DOHH2 (cell line): ENCODE results near the gene TAGLN3.

ENCODE experiments used
- H3F3A ChIP-seq: fragments of 200-600 bp; sonication (generic), shearing (Covaris generic); 2 replicates; pipeline ENCODE4 v1.6.0; 2016; ENCODE audit warnings: antibody characterized with exemption, mild to moderate bottlenecking; ENCODE audit not compliant: control insufficient read depth, insufficient read depth
- H3K27ac ChIP-seq: fragments of 200-600 bp; sonication (generic); 2 replicates; pipeline ENCODE4 v1.5.1; 2014; ENCODE audit warnings: low read depth, mild to moderate bottlenecking, low read length, moderate library complexity
- H3K27me3 ChIP-seq: fragments of 200-600 bp; sonication (generic); 2 replicates; pipeline ENCODE4 v1.6.1; 2014; ENCODE audit warnings: mild to moderate bottlenecking, low read length, mixed read lengths; ENCODE audit not compliant: control insufficient read depth
- H3K36me3 ChIP-seq: fragments of 200-600 bp; sonication (generic); 2 replicates; pipeline ENCODE4 v1.6.1; 2014; ENCODE audit warnings: mild to moderate bottlenecking, low read length, moderate library complexity, mixed read lengths; ENCODE audit not compliant: control insufficient read depth
- H3K4me1 ChIP-seq: fragments of 200-600 bp; sonication (generic); 2 replicates; pipeline ENCODE4 v1.6.1; 2014; ENCODE audit warnings: mild to moderate bottlenecking, low read length, mixed read lengths; ENCODE audit not compliant: control insufficient read depth
- H3K4me2 ChIP-seq: fragments of 200-600 bp; sonication (generic); 2 replicates; pipeline ENCODE4 v1.6.0; 2014; ENCODE audit warnings: mild to moderate bottlenecking, low read length, moderate library complexity
- H3K4me3 ChIP-seq: fragments of 200-600 bp; sonication (generic); 2 replicates; pipeline ENCODE4 v1.5.1; 2014; ENCODE audit warnings: mild to moderate bottlenecking, low read length, mixed read lengths
- H3K79me2 ChIP-seq: fragments of 200-600 bp; sonication (generic); 2 replicates; pipeline ENCODE4 v1.6.1; 2014; ENCODE audit warnings: mild to moderate bottlenecking, low read length, mixed read lengths; ENCODE audit not compliant: control insufficient read depth
- H3K9me2 ChIP-seq: fragments of 200-600 bp; sonication (generic); replicated peaks from 2 replicates; pipeline ENCODE4 v1.6.1; 2014; ENCODE audit warnings: mild to moderate bottlenecking, low read length, mixed read lengths; ENCODE audit not compliant: control insufficient read depth
- H3K9me3 ChIP-seq: fragments of 200-600 bp; sonication (generic); 2 replicates; pipeline ENCODE4 v1.6.1; 2014; ENCODE audit warnings: antibody characterized with exemption, low read length, mixed read lengths; ENCODE audit not compliant: control insufficient read depth, insufficient read depth
- H4K20me1 ChIP-seq: fragments of 200-600 bp; sonication (generic); 2 replicates; pipeline ENCODE4 v1.6.0; 2014; ENCODE audit warnings: low read depth, mild to moderate bottlenecking, antibody characterized with exemption, low read length, moderate library complexity; ENCODE audit not compliant: control insufficient read depth, insufficient read depth
- EZH2phosphoT487 ChIP-seq: fragments of 200-600 bp; sonication (generic); IDR thresholded peaks from 2 replicates; pipeline ENCODE4 v1.6.1; 2017; ENCODE audit warnings: borderline replicate concordance, mild to moderate bottlenecking, antibody characterized with exemption, low read length, moderate library complexity, mixed read lengths
- TF ChIP-seq, protein P1 (sequence below): fragments of 200-600 bp; sonication (generic); IDR thresholded peaks from one replicate; pipeline ENCODE4 v1.5.1; 2014; ENCODE audit warnings: antibody characterized with exemption, mild to moderate bottlenecking, low read depth, low read length; ENCODE audit not compliant: poor library complexity, severe bottlenecking

Gene TAGLN3

GRCh38 chr3:112000966-112001365 lies 2.2 kb downstream of the TAGLN3 start:
- no peaks in the 10 kb centered on the region for H3K79me2 ChIP-seq
- no peaks in the 10 kb centered on the region for H3K9me3 ChIP-seq
- H4K20me1 ChIP-seq, result no peaks in the 10 kb centered on the region
- H3F3A ChIP-seq, result no peaks in the 10 kb centered on the region
- no peaks in the 10 kb centered on the region for H3K9me2 ChIP-seq
- H3K4me2 ChIP-seq, result no peak overlapping the region
- H3K27me3 ChIP-seq, result peaks cover 15% of the 10 kb centered on the region
- H3K36me3 ChIP-seq, result no peaks in the 10 kb centered on the region
- TF ChIP-seq, protein P1, sequence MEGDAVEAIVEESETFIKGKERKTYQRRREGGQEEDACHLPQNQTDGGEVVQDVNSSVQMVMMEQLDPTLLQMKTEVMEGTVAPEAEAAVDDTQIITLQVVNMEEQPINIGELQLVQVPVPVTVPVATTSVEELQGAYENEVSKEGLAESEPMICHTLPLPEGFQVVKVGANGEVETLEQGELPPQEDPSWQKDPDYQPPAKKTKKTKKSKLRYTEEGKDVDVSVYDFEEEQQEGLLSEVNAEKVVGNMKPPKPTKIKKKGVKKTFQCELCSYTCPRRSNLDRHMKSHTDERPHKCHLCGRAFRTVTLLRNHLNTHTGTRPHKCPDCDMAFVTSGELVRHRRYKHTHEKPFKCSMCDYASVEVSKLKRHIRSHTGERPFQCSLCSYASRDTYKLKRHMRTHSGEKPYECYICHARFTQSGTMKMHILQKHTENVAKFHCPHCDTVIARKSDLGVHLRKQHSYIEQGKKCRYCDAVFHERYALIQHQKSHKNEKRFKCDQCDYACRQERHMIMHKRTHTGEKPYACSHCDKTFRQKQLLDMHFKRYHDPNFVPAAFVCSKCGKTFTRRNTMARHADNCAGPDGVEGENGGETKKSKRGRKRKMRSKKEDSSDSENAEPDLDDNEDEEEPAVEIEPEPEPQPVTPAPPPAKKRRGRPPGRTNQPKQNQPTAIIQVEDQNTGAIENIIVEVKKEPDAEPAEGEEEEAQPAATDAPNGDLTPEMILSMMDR, result no peak
- no peak for TF ChIP-seq EZH2phosphoT487
- no peak overlapping the region for H3K4me3 ChIP-seq
- H3K27ac ChIP-seq, result no peak overlapping the region
- H3K4me1 ChIP-seq, result peaks cover 7% of the 10 kb centered on the region; the same call in 1 of the 2 replicates

GRCh38 chr3:112001526-112001925 lies 2.8 kb downstream of the TAGLN3 start:
- Histone ChIP-seq H3K79me2 (no peaks in the 10 kb centered on the region), H4K20me1 (no peaks in the 10 kb centered on the region), H3F3A (no peaks in the 10 kb centered on the region), H3K9me3 (no peaks in the 10 kb centered on the region), H3K4me3 (no peak overlapping the region), H3K27me3 (peaks cover 15% of the 10 kb centered on the region), H3K36me3 (no peaks in the 10 kb centered on the region), H3K9me2 (no peaks in the 10 kb centered on the region), H3K4me1 (peaks cover 7% of the 10 kb centered on the region; the same call in 1 of the 2 replicates), H3K4me2 (no peak overlapping the region), H3K27ac (no peak overlapping the region)
- no peak for TF ChIP-seq EZH2phosphoT487
- TF ChIP-seq, protein P1, result no peak

DNA sequence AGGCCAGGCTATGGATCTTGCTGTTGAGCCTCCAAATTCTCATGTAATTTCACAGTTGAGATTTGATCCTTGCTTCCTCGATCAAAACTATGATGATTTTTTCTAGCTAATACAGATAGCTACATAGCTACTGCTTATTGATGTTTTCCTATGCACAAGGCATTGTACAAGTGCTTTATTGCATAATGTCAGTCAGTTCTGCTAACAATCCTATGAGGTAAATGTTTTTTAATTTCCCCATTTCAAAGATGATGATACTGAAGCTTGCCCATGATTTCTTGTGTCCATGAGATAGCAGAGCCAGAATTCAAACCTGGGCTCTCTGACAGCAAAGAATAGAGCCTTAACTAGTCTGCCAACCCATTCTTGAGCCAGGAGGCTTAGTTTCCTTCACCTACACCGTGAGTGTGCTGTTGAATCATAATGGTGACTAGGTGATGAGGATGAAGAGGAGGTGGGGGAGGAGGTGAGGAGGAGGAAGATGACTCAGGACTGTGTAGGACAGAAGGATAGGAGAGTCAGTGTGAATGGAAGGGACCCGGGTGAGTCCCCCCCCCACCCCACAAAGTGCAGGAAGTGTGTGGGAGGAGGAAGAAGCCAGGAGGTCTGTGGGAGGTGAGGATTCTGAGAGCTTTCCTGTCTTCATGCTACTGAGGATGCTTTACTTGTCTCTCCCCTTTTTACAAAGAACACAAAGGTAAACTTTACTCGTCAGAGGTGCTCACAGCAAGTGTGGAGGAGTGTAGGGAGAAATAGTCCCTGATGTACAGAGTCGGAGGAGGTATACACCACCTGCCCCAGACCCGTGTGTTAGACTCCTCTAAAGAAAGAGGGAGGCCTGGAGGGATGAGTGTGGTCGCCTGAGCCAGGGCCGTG lies 3.6 kb downstream of the TAGLN3 start:
- no peak overlapping the region for H3K4me2 ChIP-seq
- no peaks in the 10 kb centered on the region for H3K79me2 ChIP-seq

More for the DNA sequence above, 3.6 kb downstream of the TAGLN3 start:
- peaks cover 7% of the 10 kb centered on the region; the same call in 1 of the 2 replicates for H3K4me1 ChIP-seq
- H3K9me3 ChIP-seq, result no peaks in the 10 kb centered on the region
- no peaks in the 10 kb centered on the region for H3K36me3 ChIP-seq
- peaks cover 15% of the 10 kb centered on the region for H3K27me3 ChIP-seq
- H3K4me3 ChIP-seq, result no peak overlapping the region
- no peak for TF ChIP-seq EZH2phosphoT487
- TF ChIP-seq, protein P1, result no peak
- H4K20me1 ChIP-seq, result no peaks in the 10 kb centered on the region
- H3K9me2 ChIP-seq, result no peaks in the 10 kb centered on the region
- no peak overlapping the region for H3K27ac ChIP-seq
- no peaks in the 10 kb centered on the region for H3F3A ChIP-seq
